ENCODE data around the gene NUDT9.
"Not testable (repeated sequence)": the region's sequence is repeated elsewhere in the genome, so short reads cannot be mapped to it uniquely, and the experiment has no call there.

The NUDT9 gene

GRCh38 chr4:87422104-87423052, at the start of gene NUDT9:
Gene NUDT9 (plus strand): TSS chr4:87422573. CDS start chr4:87422906, 333 bp downstream.
- DNase-seq: peak; percentile 96

- DNase-seq: peak; percentile 63
These were observed 46.6 kb upstream of the NUDT9 start for GRCh38 chr4:87375719-87376291.

- no peak for DNase-seq
These were observed 44.6 kb upstream of the NUDT9 start for GRCh38 chr4:87377816-87378215.

- DNase-seq: no peak
These were observed 40.3 kb upstream of the NUDT9 start for GRCh38 chr4:87382116-87382515.

- no peak for DNase-seq
These were observed 39.4 kb upstream of the NUDT9 start for GRCh38 chr4:87382931-87383330.

- DNase-seq: not testable (repeated sequence)
These were observed 37.8 kb upstream of the NUDT9 start for GRCh38 chr4:87384466-87385132.

GRCh38 chr4:87387237-87387636, 35.1 kb upstream of the NUDT9 start:
- DNase-seq: no peak

GRCh38 chr4:87388901-87389300, 33.5 kb upstream of the NUDT9 start:
- DNase-seq: no peak

GRCh38 chr4:87390055-87390454, 32.3 kb upstream of the NUDT9 start:
- not testable (repeated sequence) for DNase-seq

GRCh38 chr4:87390551-87390890, 31.9 kb upstream of the NUDT9 start:
- DNase-seq: no peak

- peak; percentile 94 for DNase-seq
These were observed 31.3 kb upstream of the NUDT9 start, which contains the start of gene HSD17B11 for GRCh38 chr4:87390891-87391575. Gene HSD17B11 (minus strand): TSS chr4:87391188. CDS start chr4:87391070, 118 bp downstream.

GRCh38 chr4:87391576-87392054, 30.8 kb upstream of the NUDT9 start:
- DNase-seq: no peak

GRCh38 chr4:87392183-87392582, 30.2 kb upstream of the NUDT9 start:
- no peak for DNase-seq

- DNase-seq: not testable (repeated sequence)
These were observed 27.3 kb upstream of the NUDT9 start for GRCh38 chr4:87395073-87395472.

- DNase-seq: not testable (repeated sequence)
These were observed 26.5 kb upstream of the NUDT9 start for GRCh38 chr4:87395851-87396250.

- DNase-seq: no peak
These were observed 23.2 kb upstream of the NUDT9 start for GRCh38 chr4:87399148-87399547.

- DNase-seq: no peak
These were observed 22.4 kb upstream of the NUDT9 start for GRCh38 chr4:87399954-87400353.

GRCh38 chr4:87403732-87404131, 18.6 kb upstream of the NUDT9 start:
- not testable (repeated sequence) for DNase-seq

GRCh38 chr4:87405211-87405820, 17.1 kb upstream of the NUDT9 start:
- no peak for DNase-seq

GRCh38 chr4:87406462-87406861, 15.9 kb upstream of the NUDT9 start:
- DNase-seq: no peak

GRCh38 chr4:87406902-87407301, 15.5 kb upstream of the NUDT9 start:
- not testable (repeated sequence) for DNase-seq

GRCh38 chr4:87409420-87409939, 12.9 kb upstream of the NUDT9 start:
- no peak for DNase-seq
